Sigmoid colon (tissue), 3 donors: ENCODE measurements around the gene MAX.

Source experiments
- CTCF ChIP-seq, 4 experiments: fragments of 450-650 bp in 3 of 4; fragments of 200-600 bp in 1 of 4; IDR thresholded peaks; one replicate each; pipeline ENCODE4 v1.5.1; 2016 to 2019; ENCODE audit warnings: antibody characterized with exemption in 4 of 4, mild to moderate bottlenecking in 3 of 4, moderate library complexity in 2 of 4
- POLR2A ChIP-seq, 2 donors: fragments of 450-650 bp; IDR thresholded peaks; one replicate each; pipeline ENCODE4 v1.6.1; 2016; ENCODE audit warnings: antibody characterized with exemption in 2 of 2, mild to moderate bottlenecking in 2 of 2, moderate library complexity in 2 of 2

GRCh38 chr14:65150898-65151608 is 48.7 kb upstream of the MAX start:
- no peak for TF ChIP-seq CTCF (IDR thresholded peaks at IDR 0.05)
- no peak for TF ChIP-seq POLR2A (IDR thresholded peaks at IDR 0.05)
